HG02885 (cell line): ENCODE results near the gene EMID1.
A peak's percentile ranks its signal among the peaks of the same experiment; 100 is the strongest.

Source experiments
- ATAC-seq: cut with Tn5 transposase; IDR thresholded peaks from one replicate; pipeline ENCODE4 v1.9.1; 2021; ENCODE audit warnings: mild to moderate bottlenecking; ENCODE audit not compliant: unreplicated experiment, poor library complexity

EMID1 gene

GRCh38 chr22:29194184-29194583 lies 11.5 kb upstream of the EMID1 start:
- no peak for ATAC-seq

- no peak for ATAC-seq
These were observed 10.4 kb upstream of the EMID1 start for GRCh38 chr22:29195118-29195963.

GRCh38 chr22:29195964-29196666 lies 9.6 kb upstream of the EMID1 start:
- ATAC-seq: no peak

- ATAC-seq: no peak
These were observed 8.6 kb upstream of the EMID1 start for GRCh38 chr22:29197096-29197495.

- no peak for ATAC-seq
These were observed 7.5 kb upstream of the EMID1 start for GRCh38 chr22:29198240-29198639.

GRCh38 chr22:29199702-29200400 lies 5.8 kb upstream of the EMID1 start:
- no peak for ATAC-seq

- no peak for ATAC-seq
These were observed 4.8 kb upstream of the EMID1 start for GRCh38 chr22:29200901-29201300.

GRCh38 chr22:29201782-29202181 lies 3.9 kb upstream of the EMID1 start:
- ATAC-seq: no peak

GRCh38 chr22:29202212-29203192 lies 3.2 kb upstream of the EMID1 start:
- ATAC-seq: peak; percentile 68

GRCh38 chr22:29203488-29204454 lies 1.9 kb upstream of the EMID1 start:
- no peak for ATAC-seq

- ATAC-seq: no peak
These were observed 1.1 kb upstream of the EMID1 start for GRCh38 chr22:29204455-29205183.

GRCh38 chr22:29205252-29205593 lies 473 bp upstream of the EMID1 start:
- ATAC-seq: no peak

- ATAC-seq: no peak
These were observed 911 bp downstream of the EMID1 start for GRCh38 chr22:29206372-29207242.

GRCh38 chr22:29207243-29207550 lies 1.5 kb downstream of the EMID1 start:
- ATAC-seq: no peak

- no peak for ATAC-seq
These were observed 2.1 kb downstream of the EMID1 start for GRCh38 chr22:29207562-29208501.

GRCh38 chr22:29208502-29208862 lies 2.8 kb downstream of the EMID1 start:
- ATAC-seq: no peak
